Subcutaneous preadipocyte (primary cell): ENCODE results near the gene ZMYND19. TPM values are rescaled to one million over a fixed set of nuclear protein-coding genes. Genes with fewer than 3 reads are reported as not detected.

Experiments used
- small RNA-seq: library from RNA; depleted of rRNA; stranded (forward); fragments of <200 nt; gene quantifications from one replicate; pipeline ENCODE3, GENCODE V24; 2012
- total RNA-seq: library from RNA; depleted of rRNA; stranded (reverse); fragments of >200 nt; gene quantifications from 2 replicates; pipeline ENCODE4 v1.2.3, GENCODE V29; 2012

The ZMYND19 gene
- 14.7 and 29.1 TPM in 2 replicates for total RNA-seq

DNA sequence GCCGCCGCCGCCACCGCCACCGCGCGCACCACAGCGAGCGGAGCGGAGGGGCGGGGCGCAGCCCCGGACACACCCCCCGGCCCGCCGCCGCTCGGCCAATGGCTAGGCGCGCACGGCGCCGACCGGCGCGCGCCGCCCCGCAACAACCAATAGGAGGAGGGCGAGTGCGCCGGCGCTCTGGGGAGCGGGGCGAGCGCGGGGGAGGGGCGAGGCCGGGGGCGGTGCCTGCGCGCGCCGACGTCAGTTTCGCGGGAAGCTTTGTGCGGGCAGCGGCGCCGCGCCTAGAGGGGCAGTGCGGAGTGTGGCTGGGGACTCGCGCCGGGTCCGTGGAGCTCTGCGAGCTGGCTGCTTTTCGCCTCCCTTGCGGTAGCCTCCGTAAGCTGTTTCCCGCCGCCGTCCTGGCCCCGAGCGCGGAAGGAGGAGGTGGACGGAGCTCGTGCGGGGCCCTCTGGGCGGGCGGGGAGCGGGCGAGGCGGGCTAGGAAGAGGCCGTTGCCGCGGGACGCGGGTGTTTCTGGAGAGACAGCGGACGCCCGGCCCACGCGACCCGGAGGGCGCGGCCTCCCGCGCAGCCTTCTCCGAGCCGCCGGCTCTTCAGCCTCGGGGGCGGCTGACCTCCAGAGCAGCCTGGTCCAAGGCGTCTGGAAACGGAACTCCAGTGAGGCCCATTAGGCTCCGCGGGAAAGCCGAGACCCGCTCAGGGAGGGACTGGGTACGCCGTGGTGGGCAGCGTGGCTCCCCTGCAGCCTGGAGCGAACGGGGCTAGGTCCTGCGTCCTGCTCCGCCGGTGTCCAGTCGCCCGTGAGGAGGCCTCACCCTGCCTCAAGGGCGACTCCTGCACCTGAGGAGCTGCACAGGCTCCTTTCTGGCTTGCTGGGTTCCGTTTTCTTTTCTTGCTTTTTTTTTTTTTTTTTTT, at the start of gene ZMYND19:
ZMYND19 (minus strand) TSS at position 44 of the 915 bp plus-strand sequence. CDS start 249 bp downstream, outside the sequence.

DNA sequence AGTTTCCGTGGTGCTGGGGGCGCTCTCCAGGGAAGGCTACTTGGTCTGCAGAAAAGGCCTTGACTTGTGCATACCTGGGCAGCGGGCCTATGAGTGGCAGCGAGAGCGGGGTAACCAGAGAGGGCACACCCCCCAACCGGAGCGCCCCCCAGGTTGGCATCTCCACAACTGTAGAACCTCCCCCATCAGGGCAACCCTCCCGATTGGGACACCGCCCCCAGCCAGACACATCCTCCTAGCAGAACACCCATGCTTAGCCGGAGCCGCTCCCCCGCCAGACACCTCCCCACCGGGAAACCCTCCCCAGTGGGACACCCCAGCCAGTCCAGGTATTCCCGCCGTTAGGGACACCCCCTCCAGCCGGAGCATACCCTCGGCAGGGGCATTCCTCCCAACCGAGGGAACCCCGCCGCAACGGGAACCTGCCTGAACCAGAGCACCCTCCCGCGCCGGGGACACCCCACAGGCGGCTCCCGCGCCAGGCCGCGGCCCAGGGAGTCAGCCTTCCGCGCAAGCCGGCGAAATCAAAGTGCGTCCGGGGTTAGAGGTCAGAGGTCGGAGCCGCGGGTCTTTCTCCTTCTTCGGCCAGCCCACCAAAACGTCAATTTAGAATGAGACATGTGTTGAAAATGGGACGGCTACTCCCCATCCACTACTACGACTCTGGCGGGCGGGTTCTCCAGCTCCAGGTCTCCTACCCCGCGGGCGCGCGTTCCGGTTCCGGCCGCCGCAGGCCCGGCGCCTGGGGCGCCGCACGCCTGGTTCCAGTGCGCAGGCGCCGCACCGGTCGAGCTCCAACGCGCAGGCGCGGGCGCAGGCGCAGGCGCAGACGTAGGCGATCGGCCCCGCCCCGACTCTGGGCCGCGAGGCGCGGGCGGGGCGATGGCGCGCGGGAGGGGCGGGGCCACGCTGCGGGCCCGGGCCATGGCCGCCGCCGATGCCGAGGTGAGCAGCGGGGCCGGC, 28.1 kb upstream of the ZMYND19 start, which contains the start of gene EHMT1:
EHMT1 (plus strand) TSS at position 901 of the 963 bp plus-strand sequence; CDS start at position 925, 24 bp downstream.

GRCh38 chr9:137605121-137606004, 15.1 kb upstream of the ZMYND19 start, which contains the start of gene ARRDC1:
ARRDC1 (plus strand) TSS chr9:137605686; CDS start chr9:137605718, 32 bp downstream.

GRCh38 chr9:137578518-137579258, 11.6 kb downstream of the ZMYND19 start, which contains the start of gene DPH7:
DPH7 (minus strand) TSS chr9:137578925; CDS start chr9:137578777, 148 bp downstream.

DNA sequence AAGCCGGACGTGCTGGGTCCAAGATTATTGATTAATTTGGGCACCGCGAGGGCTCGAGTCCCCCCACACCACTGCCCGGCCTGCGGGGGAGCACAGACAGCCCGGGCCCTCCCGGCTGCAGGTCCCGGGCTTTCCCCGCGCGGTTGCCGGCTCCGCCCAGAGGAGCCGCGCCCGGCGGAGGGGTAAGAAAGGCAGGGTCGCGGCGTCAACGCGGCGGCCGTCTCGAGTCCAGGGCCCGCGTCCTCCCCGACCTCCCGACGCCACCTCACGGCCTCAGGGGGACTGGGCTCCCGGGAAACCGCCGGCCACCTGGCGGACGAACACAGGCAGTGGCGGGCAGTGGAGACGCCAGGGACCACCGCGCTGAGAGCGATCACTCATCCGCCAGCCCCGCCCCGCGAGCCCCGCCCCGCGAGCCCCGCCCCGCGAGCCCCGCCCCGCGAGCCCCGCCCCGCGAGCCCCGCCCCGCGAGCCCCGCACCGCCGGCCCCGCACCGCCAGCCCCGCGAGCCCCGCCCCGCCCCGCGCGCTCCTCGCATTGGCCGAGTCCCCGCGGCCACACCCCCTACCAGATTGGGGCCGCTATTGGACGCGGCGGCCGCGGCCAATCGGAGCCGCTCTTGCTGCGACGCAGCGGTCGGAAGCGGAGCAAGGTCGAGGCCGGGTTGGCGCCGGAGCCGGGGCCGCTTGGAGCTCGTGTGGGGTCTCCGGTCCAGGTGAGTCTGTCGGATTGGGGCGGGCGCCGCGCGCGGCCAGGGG, 38.9 kb downstream of the ZMYND19 start, which contains the start of gene MRPL41:
MRPL41 (plus strand) TSS at position 616 of the 758 bp plus-strand sequence. CDS start 203 bp downstream, outside the sequence.

DNA sequence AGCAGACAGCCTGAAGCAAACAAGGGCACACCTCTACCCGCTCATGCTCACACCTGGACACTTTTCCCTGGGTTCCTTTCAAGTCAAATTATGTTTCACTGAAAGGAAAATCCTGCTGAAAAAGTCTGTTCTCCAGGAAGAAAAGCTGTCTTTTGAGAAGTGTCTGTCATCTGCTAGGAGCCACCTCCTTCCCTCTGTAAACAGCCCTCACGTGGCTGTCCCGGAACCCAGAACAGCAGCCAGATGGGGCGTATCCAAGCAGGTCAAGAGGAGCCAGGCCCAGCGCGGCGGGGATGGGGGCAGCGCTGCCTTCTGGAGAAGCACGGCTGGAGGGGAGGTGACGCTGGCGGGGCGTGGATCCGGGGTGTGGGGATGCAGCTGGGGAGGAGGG, 40.1 kb downstream of the ZMYND19 start, which contains the start of gene PNPLA7:
PNPLA7 (minus strand) TSS at position 172 of the 391 bp plus-strand sequence. CDS start 205 bp downstream, outside the sequence.

Small RNA genes within 50 kb of the gene (small RNA-seq; reads per million reads assigned to genes)
- gene RF00017 = not detected

Other genes starting within 250 kb of the ZMYND19 start
- 4.0 and 4.3 TPM in 2 replicates for gene EXD3, start 167.3 kb downstream of the ZMYND19 start, total RNA-seq
- 0.20 and 0.37 TPM in 2 replicates for gene NOXA1, start 167.1 kb downstream of the ZMYND19 start, total RNA-seq
- not detected in 2 replicates for gene ENTPD8, start 149.2 kb downstream of the ZMYND19 start, total RNA-seq
- 31.2 and 34.6 TPM in 2 replicates for gene NSMF, start 131.2 kb downstream of the ZMYND19 start, total RNA-seq
- 0.98 and 1.1 TPM in 2 replicates for gene PNPLA7, start 40.1 kb downstream of the ZMYND19 start, total RNA-seq
- gene MRPL41, start 38.6 kb downstream of the ZMYND19 start, total RNA-seq = 36.2 and 50.0 TPM in 2 replicates
- gene DPH7, start 11.6 kb downstream of the ZMYND19 start, total RNA-seq = 14.7 and 21.9 TPM in 2 replicates
- 21.7 and 25.4 TPM in 2 replicates for gene ARRDC1, start 15.2 kb upstream of the ZMYND19 start, total RNA-seq
- gene EHMT1, start 28.5 kb upstream of the ZMYND19 start, total RNA-seq = 30.1 and 46.7 TPM in 2 replicates